Eye (tissue), 1 donor: ENCODE data around the gene TMPRSS13.
"Not testable (repeated sequence)": the region's sequence is repeated elsewhere in the genome, so short reads cannot be mapped to it uniquely, and the experiment has no call there.

Experiments
- DNase-seq: peaks from one replicate; pipeline ENCODE4 v3.0.0-alpha.2; 2015

The TMPRSS13 gene

DNA sequence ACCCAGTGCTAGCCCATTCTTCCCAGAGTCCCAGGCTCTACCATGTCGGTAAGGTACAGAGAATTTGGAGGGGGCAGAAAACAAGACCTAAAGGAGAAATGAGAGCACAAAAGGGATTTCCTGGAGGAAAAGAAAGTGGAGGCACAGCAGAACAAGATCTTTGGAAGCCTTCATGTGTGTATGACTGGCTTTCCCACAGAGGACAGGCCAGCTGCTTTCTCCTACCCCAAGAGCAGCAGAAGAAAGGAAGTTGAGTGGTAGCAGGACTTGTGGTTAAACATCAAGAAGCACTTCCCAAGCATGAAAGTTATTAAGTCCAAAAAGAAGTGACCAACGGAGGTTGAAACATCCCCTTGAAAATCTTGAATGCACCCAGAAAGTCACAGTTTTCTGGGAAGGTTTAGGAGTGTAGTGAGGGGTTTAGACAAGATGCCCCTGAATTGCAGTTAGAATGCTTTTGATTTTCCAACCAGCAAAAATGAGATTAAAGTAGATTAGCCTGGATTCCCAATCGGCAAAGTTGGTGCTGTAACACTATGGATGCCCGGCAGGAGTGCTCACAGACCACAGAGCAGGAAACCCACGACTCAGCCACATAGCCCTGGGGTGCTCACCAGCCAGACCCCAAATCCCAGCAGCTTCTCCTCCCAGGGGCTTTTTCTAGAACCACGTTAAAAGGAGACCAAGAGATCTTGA, 608 bp downstream of the TMPRSS13 start:
- DNase-seq = no peak

DNA sequence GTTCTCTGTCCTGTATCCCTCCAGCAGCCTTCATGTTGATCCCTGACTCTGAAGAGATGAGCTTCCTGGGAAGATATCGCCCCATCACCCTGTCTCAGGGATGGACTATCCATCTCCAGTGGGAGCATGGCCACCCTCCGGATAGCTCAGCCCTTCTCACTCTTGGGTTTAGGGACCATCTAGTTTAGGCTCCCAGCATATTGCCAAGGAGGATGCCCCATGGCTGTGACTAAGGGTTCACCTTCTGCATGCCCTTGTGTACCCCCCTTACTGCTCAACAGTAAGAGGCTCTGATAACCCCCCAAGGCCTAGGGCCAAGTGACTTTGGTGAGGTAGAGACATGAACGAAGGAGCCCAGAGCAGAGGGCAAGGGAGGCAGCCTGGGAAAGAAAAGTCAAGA, 1.3 kb downstream of the TMPRSS13 start:
- no peak for DNase-seq

GRCh38 chr11:117926166-117926565, 3.0 kb downstream of the TMPRSS13 start:
- DNase-seq = not testable (repeated sequence)

- no peak for DNase-seq
Measured at GRCh38 chr11:117925198-117925925, 3.8 kb downstream of the TMPRSS13 start.

DNA sequence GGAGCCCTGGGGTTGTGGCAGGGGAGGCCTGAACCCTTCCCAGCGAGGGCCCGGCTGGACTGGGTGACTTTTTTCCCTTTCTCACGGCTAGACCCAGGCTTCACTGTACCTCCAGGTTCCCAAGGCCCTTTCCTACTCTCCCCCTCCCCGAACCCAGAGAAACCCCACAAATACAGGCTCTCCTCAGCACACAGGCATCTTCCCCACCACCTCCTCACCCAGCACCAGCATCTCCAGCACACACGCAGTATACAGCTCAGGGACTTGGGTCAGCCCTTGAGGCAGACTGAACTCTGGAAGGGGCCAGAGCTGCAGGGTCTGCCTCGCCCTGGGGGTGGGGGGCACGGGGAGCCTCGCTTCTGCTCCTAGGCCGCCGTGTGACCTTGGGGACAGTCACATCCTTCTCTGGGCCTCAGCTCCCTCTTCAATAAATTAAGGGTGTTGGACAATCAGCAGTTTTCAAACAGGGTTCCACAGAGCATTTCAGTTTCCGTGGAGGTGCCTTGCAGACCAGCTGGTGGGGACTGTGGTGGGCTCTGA, 4.5 kb downstream of the TMPRSS13 start:
- no peak for DNase-seq

GRCh38 chr11:117923773-117924172, 5.4 kb downstream of the TMPRSS13 start:
- DNase-seq = no peak

DNA sequence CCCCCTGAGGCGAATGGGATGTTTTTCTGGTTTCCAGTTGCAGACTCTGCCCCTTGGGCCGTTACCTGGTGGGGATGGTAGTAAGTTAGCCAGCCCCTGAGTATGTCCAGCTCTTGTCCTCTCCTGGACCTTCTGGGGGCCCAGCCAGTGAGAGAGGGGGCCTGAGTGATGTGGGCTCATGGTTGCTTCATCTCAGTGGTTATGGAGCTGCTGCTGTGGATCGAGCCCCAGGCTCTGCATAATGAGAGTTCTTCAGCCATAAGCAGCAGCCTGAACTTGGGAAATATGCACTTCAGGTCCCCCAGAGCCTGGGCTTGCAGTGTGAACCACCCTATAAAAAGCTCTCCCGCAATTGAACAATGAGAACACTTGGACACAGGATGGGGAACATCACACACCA, 5.9 kb downstream of the TMPRSS13 start:
- DNase-seq = no peak

GRCh38 chr11:117921893-117922292, 7.3 kb downstream of the TMPRSS13 start:
- DNase-seq = no peak

DNA sequence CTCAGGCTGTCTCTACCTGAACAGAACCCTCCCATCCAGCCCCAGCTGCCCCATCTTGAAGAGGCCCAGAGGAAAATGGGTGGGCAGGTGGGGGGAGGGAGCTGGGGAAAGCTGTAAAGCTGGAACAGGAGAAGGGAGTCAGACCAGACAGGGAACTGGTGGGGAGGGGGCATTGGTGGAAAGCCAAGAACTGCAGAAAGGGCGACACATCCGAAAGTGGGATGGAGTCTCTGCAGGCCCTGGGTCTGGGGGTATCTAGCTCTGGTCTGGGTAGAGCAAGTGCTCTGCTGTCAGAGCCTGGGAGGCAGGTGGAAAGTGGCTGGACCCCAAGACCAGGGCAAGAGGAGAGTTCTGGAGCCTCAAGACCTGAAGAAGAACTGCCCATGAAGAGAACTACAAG, 7.7 kb downstream of the TMPRSS13 start:
- no peak for DNase-seq

DNA sequence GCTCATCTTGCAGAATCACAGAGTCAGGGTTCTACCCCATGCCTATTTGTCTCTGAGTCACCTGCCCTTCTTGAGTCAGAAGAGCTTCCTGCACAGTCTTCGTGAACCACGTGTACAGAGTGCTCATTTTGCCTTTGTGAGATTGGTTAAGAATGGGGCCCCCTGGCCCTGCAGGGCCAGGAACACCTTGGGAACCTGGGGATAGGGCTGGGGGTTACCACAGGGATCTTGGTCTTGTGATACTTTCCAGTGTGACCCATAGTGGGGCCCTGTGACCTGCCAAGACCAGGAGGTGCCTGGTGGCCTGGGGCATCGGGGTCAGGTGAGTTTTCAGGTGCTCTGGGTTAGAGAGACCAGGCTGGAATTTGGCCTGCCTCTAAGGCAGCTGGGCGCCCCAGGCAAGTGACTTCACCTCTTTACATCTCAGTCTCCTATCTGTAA, 9.4 kb downstream of the TMPRSS13 start:
- DNase-seq = no peak

GRCh38 chr11:117919341-117919740, 9.9 kb downstream of the TMPRSS13 start:
- DNase-seq = no peak

DNA sequence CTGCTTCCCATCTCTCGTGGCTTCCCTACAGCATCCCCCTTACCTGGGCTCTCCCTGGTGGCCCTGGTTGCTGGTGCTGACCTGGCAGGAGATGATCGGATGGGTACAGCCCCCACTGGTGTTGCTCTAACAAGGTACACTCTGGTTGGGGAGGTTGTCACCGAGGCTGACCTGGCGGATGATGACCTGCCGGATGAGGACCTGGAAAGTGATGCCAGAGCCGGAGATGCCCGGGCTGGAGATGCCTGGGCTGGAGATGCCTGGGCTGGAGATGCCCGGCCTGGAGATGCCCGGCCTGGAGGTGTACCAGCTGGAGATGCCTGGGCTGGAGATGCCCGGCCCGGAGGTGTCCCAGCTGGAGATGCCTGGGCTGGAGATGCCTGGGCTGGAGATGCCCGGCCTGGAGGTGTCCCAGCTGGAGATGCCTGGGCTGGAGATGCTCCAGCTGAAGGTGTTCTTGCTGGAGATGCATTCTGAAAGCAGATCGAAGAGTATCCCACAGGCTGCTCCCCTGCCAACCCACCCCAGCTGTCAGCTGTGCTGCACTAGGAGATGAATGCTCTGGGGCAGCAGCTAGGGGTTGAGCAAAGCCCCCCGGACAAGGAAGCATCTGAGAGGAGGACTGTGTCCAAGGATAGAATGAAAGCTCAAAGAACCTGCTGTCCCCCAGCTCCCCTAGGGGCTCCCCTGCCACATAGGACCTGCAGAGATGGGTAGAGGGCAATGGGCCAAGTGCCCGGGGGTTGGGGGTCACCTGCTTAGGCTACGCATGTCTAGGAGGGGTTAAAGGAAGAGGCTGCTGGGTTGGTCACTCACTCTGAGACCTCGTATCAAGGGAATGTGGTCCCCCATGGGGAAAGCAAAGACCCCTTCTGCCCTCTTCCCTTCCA, 10.6 kb downstream of the TMPRSS13 start:
- no peak for DNase-seq

GRCh38 chr11:117917591-117918151, 11.5 kb downstream of the TMPRSS13 start:
- DNase-seq = no peak

DNA sequence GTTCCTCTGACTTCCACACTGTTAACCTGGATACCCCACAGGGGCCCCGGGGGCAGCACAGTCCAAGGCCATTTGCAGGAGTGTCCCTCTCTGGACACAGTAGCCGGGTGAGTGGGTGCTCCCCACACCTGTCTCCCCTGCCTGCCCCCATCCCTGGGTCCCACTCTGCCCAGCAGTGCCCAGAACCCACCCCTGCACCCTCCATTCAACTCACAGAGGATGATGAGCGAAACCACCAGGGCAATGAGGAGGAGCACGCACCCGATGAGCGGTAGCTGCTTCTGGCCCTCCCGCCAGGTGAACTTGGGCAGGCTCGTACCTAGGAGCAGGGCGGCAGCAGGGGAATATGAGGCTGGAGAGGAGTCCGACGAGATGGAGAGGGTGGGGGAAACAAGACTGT, 12.2 kb downstream of the TMPRSS13 start:
- no peak for DNase-seq

DNA sequence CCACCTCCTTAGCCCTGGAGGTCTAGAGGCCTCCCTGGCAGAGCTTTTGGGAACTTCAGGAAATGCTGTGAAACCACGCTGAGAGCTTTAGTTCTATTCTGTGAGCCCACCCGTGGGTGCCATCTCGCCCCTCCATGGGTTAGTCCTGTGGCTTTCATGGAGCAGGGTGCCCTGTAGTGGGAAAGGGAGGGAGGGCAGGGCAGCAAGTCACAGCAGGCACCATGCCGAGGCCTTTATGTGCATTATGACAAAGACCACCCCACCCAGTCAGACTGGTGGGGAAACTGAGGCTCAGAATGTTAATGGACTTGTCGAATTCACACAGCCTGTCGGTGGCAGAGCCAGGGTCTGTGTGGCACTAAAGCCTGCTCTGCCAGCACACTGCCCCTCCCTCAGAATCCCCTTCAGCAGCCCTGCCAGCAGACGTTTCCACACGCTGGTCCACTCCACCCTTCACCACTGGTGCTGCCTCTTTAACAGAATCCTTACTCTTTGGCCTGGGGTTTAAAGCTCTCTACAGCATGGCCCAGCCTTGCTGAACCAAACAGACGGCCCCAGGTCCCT, 13.4 kb downstream of the TMPRSS13 start:
- no peak for DNase-seq

GRCh38 chr11:117914991-117915618, 14.1 kb downstream of the TMPRSS13 start:
- no peak for DNase-seq

DNA sequence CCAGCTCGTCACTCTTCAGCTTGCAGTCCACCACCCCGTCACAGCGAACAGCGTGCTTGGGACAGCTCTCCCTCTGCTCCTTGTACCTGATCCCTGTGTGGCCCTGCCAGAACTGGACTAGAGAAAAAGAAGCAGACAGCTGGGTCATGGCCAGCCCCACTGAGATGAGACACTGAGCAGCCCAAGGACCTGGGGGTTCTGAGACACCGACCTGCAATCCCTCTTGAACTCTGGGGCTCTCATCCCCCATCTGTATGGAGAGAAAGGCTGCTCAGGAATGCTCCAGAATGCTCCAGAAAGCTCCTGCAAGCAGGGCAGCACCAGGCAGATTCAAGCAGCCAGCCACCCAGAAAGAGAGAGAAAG, 14.8 kb downstream of the TMPRSS13 start:
- DNase-seq = no peak

- no peak for DNase-seq
Measured at GRCh38 chr11:117913736-117914397, 15.3 kb downstream of the TMPRSS13 start.

- no peak for DNase-seq
Measured at GRCh38 chr11:117912497-117912896, 16.7 kb downstream of the TMPRSS13 start.

DNA sequence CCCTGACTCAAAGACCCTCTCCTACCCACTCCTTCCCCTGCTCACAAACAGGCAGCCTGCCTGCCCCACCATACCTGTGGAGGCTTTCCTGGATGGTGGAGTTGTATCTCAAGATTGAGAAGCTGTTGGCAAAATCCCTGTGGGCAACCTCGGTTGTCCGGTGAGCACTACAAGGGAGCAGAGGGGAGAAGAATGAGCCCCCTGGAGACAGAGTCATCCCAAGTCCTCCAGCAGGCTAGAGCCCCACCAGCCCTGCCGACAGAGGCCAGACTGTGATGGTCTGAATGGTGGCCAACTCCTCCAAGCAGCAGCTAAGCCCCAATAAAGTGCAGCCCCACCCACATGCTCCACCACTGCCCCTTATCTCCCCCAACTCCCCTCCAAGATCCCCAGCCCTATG, 17.5 kb downstream of the TMPRSS13 start:
- no peak for DNase-seq

DNA sequence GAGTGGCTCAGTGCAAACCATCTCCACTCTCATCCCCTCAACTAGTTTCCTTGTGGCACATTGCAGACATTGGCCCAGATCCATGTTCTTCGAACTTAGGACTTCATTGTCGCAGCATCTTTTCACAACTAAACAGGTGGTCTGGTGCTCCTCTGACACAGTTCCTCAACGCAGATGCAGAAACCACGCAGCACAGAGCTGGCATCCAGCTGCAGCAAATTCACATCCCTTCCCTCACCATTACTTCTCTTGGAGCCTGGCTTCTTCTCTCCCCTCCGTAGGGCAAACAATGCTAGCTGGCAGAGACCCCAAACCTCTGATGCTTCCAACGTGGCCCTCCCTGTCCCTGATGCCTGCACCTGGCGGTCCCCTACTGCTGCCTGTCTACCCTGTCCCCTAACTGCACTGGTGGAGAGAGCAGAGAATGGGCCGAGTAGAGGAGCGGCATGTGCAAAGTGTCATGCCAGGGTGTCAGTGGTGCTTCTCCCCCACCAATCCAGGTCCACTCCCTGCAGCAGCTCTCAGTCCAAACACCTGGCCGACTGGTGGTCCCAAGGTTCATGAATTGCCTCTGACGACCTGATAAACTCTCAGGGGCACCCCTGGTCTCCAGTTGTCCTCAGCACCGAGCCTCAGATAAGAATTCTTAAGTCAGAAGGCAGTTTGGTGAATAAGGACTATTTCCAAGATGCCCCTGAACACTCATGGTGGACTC, 18.1 kb downstream of the TMPRSS13 start:
- no peak for DNase-seq
